GM13976 (cell line): ENCODE results near the gene ZNF521.

Experiments used
- DNase-seq: peaks from one replicate; pipeline ENCODE4 v3.0.0; 2012; ENCODE audit warnings: low spot score
- in situ Hi-C: fragments of 300-500 bp; cut with MboI; formaldehyde crosslinking; loops from one replicate; pipeline ENCODE4 v1.12.0; 2022; ENCODE audit warnings: low sequenced_read_pairs, mixed read lengths, inconsistent platforms; ENCODE audit not compliant: unreplicated experiment
- TF ChIP-seq, protein P1 (sequence below): IDR thresholded peaks from 2 replicates; pipeline ENCODE4 v1.5.1; 2012; ENCODE audit warnings: borderline replicate concordance, mild to moderate bottlenecking; ENCODE audit not compliant: insufficient read depth; ENCODE audit errors: extremely low read depth, missing control alignments, control extremely low read depth

Gene ZNF521

DNA sequence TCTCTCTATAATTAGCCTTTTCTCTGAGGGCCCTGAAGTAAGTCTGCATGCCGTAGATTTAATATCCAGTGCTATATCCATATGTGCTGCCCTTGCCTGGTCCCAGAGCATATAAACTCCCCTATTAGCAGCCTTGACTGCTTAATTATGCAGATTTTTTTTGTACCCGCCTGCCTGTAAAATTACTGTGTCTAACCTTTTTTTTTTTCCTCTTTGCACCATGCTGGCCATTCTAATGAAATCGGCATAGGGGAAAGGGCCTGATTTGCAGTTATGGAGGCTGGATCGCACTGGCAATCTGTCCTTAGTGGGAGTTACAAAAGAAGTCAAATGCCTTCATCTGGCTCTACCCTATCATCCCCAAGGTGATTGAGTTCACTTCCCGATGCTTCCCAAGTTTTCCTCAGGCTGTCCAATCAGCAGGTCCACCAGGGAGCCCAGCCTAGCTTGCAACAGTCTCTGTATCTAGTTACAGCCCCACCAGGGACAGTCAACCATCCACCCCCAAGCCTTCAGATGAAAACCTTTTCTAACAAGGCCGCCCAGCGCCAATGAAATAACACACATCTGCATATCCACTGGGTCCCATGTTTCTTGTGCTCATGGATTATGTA is 239.0 kb downstream of the ZNF521 start:
- DNase-seq: no peak
- TF ChIP-seq, protein P1, sequence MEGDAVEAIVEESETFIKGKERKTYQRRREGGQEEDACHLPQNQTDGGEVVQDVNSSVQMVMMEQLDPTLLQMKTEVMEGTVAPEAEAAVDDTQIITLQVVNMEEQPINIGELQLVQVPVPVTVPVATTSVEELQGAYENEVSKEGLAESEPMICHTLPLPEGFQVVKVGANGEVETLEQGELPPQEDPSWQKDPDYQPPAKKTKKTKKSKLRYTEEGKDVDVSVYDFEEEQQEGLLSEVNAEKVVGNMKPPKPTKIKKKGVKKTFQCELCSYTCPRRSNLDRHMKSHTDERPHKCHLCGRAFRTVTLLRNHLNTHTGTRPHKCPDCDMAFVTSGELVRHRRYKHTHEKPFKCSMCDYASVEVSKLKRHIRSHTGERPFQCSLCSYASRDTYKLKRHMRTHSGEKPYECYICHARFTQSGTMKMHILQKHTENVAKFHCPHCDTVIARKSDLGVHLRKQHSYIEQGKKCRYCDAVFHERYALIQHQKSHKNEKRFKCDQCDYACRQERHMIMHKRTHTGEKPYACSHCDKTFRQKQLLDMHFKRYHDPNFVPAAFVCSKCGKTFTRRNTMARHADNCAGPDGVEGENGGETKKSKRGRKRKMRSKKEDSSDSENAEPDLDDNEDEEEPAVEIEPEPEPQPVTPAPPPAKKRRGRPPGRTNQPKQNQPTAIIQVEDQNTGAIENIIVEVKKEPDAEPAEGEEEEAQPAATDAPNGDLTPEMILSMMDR: no peak
- in situ Hi-C loops: no loop called here

DNA sequence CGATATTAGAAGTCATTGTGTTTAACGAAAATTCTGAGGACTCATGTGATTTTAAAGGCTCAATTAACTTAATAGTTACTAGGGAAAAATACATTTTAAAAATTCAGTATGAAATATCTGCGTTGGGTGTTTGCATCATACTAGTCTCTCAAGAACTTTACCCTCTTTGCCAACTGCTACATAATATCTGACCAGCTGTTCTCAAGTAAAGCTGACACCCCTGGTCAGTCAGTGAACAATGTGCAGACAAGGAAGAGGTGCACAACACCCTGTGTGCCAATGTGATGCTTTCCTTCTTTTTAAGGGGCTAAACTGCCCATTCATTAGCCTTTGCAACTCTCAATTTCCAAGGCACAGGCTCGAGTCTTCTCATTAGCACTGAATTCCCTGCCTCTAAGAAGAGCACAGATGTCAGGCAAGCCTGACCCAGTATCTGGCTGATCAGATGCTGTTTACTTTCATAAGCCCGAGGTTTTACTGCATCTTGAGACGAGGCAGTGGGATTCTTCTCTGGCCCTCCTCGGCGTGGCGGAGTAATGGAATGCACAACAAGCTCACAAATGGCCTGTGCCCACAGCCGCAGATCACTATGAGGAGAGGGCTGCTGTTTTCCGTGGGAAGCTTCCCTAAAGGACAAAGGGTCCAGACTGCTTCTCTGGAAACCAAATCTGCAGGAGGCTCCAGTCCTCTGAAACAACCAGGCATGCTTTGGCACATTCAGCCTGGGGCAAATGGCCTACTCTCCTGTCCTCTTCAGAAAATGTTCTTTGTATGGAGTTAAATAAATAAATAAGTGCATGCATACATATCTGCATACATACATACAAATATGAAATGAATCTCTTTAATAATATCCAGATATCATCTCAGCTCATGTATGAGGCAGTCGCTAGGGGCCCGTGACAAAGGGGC is 240.3 kb downstream of the ZNF521 start:
- DNase-seq: no peak
- in situ Hi-C loops: no loop called here
- TF ChIP-seq, protein P1: no peak

DNA sequence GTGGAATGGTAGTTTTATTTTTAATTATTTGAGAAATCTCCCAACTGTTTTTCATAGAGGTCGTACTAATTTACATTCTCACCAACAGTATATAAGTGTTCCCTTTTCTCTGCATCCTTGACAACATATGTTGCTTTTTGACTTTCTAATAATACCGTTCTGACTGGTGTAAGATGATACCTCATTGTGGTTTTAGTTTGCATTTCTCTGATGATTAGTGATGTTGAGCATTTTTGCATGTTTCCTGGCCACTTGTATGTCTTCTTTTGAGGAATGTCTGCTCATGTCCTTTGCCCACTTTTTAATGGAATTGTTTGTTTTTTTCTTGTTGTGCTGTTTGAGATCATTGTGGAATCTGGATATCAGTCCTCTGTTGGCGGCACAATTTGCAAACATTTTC is 242.5 kb downstream of the ZNF521 start:
- in situ Hi-C loops: no loop called here
- no peak for DNase-seq
- TF ChIP-seq, protein P1: no peak

DNA sequence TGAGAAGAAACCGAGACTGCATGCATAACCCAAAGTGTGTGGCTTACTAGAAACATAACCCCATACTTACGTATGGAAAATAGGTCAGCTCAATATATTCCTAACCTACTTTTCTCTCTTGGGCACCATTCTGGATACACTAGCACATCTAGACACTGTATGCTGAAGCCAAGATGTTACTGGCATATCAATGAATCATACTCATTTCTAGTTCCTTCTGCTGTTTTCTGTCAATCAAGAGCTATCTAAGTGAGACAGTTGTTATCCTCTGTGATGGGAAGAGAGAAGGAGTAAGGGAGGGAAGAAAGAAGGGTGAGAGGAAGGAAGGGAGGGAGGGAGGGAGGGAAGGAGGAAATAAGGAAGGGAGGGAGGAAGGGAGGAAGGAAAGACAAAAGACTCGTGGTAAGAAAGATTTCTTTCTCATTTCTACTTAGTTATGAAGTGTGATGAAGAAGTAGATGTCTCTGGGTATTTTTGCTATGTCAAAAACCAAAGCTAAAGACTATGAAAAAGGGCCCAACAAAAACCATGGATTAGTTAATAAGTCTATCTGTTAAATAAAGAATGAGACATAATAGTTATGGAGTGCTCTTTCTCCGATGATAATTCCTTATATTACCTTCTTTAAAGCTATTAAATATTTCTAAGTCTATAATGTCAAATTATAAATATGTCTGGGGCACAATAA is 248.4 kb downstream of the ZNF521 start:
- TF ChIP-seq, protein P1: no peak
- in situ Hi-C loops: no loop called here
- DNase-seq: no peak

DNA sequence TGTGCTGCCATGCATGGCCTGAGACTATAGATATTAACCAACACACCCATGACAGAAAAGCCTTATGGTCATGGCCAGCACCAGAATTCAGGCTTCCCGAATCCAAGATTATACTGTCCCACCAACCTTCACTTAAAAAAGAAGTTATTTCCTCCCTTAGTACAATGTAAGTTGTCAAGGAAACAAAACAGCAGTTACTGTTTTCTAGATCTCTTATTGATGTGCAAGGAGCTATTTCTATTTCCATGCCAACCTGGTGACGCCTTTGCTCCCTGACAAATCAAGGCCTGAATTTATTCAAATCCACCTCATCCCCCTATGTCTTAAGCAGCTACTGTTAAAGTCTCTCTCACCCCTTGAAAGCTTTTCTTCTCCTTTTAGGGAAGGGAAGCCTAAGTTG is 249.3 kb downstream of the ZNF521 start:
- TF ChIP-seq, protein P1: no peak
- in situ Hi-C loops: no loop called here
- DNase-seq: no peak

DNA sequence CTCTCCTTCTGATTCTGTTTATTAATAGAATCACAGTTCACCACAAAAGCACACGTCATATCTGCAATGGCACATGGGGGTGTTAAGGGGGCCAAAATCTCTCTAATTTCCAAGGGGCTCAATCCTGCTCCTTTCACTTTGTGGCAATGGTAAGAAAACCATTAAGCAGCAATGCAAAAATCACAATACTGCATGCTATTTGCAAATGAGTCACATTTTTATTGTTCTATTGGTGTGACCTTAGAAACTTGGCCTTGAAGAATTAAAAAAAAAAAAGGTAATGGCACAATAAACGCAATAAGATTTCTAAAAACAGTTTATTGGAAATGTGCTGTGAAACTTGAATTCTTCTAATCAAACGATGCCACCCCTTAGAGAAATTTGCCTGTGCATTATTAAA is 251.5 kb downstream of the ZNF521 start:
- no peak for DNase-seq
- TF ChIP-seq, protein P1: no peak
- in situ Hi-C loops: no loop called here
